Natural killer cell (primary cell): ENCODE measurements around the gene ZNF618. TPM values are rescaled to one million over a fixed set of nuclear protein-coding genes. Genes with fewer than 3 reads are reported as not detected.

Experiments used
- ATAC-seq, 3 donors: fragments of 150-1000 bp in 2 of 3; fragments of 200-7000 bp in 1 of 3; cut with Tn5 transposase; 1 replicate in 1 of 3; 2 replicates in 2 of 3; pipeline ENCODE4 v1.10.0; 2021; ENCODE audit warnings: mild to moderate bottlenecking in 2 of 3, moderate library complexity in 2 of 3
- DNase-seq, 2 donors: peaks; one replicate each; pipeline versions ENCODE4 v3.0.0 to v3.0.0-alpha.2; 2013 to 2021; ENCODE audit warnings: mixed read lengths in 1 of 2
- H3K27ac ChIP-seq: one replicate; pipeline ENCODE4 v1.5.1; 2013; ENCODE audit warnings: mild to moderate bottlenecking, low read length
- H3K27me3 ChIP-seq: one replicate; pipeline ENCODE4 v1.6.1; 2013; ENCODE audit warnings: low read length; ENCODE audit not compliant: control insufficient read depth, insufficient read depth
- H3K36me3 ChIP-seq: one replicate; pipeline ENCODE4 v1.6.1; 2013; ENCODE audit warnings: low read length; ENCODE audit not compliant: control insufficient read depth, insufficient read depth
- H3K4me1 ChIP-seq: one replicate; pipeline ENCODE4 v1.6.1; 2013; ENCODE audit warnings: low read length; ENCODE audit not compliant: control insufficient read depth, insufficient read depth
- H3K4me3 ChIP-seq: one replicate; pipeline ENCODE4 v1.5.1; 2013; ENCODE audit warnings: low read length
- H3K9me3 ChIP-seq: one replicate; pipeline ENCODE4 v1.6.1; 2013; ENCODE audit warnings: low read length; ENCODE audit not compliant: control insufficient read depth, insufficient read depth
- H3K27ac Mint-ChIP-seq, 2 donors: one replicate each; pipeline ENCODE4 v1.8.0; 2022; ENCODE audit warnings: mild to moderate bottlenecking in 2 of 2, mixed read lengths in 2 of 2, moderate library complexity in 1 of 2
- H3K27me3 Mint-ChIP-seq, 2 donors: one replicate each; pipeline ENCODE4 v1.8.0; 2022; ENCODE audit warnings: low read depth in 2 of 2, mixed read lengths in 2 of 2
- H3K36me3 Mint-ChIP-seq: one replicate; pipeline ENCODE4 v1.8.0; 2022; ENCODE audit warnings: mixed read lengths
- H3K4me1 Mint-ChIP-seq, 2 donors: one replicate each; pipeline ENCODE4 v1.8.0; 2022; ENCODE audit warnings: mixed read lengths in 2 of 2
- H3K4me3 Mint-ChIP-seq: one replicate; pipeline ENCODE4 v1.8.0; 2022; ENCODE audit warnings: mild to moderate bottlenecking, moderate library complexity, mixed read lengths
- H3K9me3 Mint-ChIP-seq, 2 donors: one replicate each; pipeline ENCODE4 v1.8.0; 2022; ENCODE audit warnings: mixed read lengths in 2 of 2
- WGBS: methylation state at CpG from one replicate; pipeline ENCODE4 v1.1.7; 2013; ENCODE audit warnings: missing lambda C conversion rate; ENCODE audit not compliant: insufficient coverage; 5-methylcytosine and 5-hydroxymethylcytosine counted together
- intact Hi-C: fragments of 100-400 bp; cut with micrococcal nuclease; formaldehyde crosslinking; loops from one replicate; pipeline ENCODE4 v1.14.2; 2022
- total RNA-seq, 4 donors: library from RNA; stranded (reverse); fragments of 120-200 nt in 1 of 4; gene quantifications; one replicate each; pipeline versions ENCODE4 v1.2.3 to v1.2.4, GENCODE V29; 2013 to 2022
- TF ChIP-seq, protein P1 (sequence below): fragments of 200-600 bp; IDR thresholded peaks from one replicate; pipeline ENCODE4 v1.8.0; 2022; ENCODE audit warnings: antibody characterized with exemption

The ZNF618 gene
- total RNA-seq, 3 donors from 2014 or later (not counting 1 experiment from before 2014, with no cell fraction given) = 9.2 to 10.7 (median 10.0) TPM

DNA sequence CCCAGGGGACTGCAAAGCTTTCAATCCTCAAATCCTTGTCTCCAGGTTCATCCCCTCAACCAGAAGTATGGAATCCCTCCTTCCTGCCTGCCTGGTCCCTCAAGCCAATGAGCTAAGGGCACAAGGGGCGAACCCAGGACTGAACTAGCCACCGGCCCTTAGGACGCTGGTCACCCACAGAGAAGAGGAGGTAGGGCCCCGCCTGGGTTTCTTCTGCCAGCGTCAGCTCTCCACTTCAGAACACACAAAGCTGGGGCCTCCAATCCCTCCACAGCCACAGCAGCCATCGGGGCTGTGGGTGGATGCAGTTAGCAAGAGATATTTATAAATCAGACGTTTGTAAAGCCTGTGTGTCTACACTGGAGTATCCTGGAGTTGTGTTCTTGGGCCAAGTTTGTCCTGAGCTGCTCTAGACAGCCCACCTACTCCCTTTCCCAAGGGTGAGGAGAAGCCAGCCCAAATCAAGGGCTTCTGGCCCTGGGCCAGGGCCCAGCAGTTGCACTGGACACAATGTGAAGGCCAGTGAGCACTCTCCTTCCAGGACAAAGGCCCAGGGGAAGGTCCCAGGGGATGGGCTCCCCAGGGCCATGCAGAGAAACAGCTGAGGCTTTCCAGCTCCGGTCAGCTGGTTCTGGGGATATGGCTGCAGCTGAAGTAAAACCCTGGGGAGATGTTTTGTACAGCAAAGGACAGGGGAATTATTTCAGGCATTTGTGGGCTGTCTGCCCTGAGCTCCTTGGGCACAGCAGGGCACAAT lies 183.1 kb downstream of the ZNF618 start:
- TF ChIP-seq, protein P1, sequence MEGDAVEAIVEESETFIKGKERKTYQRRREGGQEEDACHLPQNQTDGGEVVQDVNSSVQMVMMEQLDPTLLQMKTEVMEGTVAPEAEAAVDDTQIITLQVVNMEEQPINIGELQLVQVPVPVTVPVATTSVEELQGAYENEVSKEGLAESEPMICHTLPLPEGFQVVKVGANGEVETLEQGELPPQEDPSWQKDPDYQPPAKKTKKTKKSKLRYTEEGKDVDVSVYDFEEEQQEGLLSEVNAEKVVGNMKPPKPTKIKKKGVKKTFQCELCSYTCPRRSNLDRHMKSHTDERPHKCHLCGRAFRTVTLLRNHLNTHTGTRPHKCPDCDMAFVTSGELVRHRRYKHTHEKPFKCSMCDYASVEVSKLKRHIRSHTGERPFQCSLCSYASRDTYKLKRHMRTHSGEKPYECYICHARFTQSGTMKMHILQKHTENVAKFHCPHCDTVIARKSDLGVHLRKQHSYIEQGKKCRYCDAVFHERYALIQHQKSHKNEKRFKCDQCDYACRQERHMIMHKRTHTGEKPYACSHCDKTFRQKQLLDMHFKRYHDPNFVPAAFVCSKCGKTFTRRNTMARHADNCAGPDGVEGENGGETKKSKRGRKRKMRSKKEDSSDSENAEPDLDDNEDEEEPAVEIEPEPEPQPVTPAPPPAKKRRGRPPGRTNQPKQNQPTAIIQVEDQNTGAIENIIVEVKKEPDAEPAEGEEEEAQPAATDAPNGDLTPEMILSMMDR = no peak
- Histone ChIP-seq H3K27ac (no peak overlapping the region), H3K4me3 (no peak overlapping the region), H3K27me3 (no peaks in the 10 kb centered on the region), H3K4me1 (no peaks in the 10 kb centered on the region), H3K9me3 (no peaks in the 10 kb centered on the region), H3K36me3 (no peaks in the 10 kb centered on the region)
- no peaks in the 10 kb centered on the region for H3K9me3 Mint-ChIP-seq
- ATAC-seq (no peak), DNase-seq (no peak)
- H3K36me3 Mint-ChIP-seq = no peaks in the 10 kb centered on the region
- 82% methylated on average over 7 of the region's 8 CpGs for WGBS
- no peak overlapping the region for H3K27ac Mint-ChIP-seq
- peaks cover 15 to 24% of the 10 kb centered on the region in 2 donors for H3K27me3 Mint-ChIP-seq
- H3K4me1 Mint-ChIP-seq = peaks cover 0 to 5% of the 10 kb centered on the region in 2 donors
- H3K4me3 Mint-ChIP-seq = no peak overlapping the region
- intact Hi-C loops = no loop called here

DNA sequence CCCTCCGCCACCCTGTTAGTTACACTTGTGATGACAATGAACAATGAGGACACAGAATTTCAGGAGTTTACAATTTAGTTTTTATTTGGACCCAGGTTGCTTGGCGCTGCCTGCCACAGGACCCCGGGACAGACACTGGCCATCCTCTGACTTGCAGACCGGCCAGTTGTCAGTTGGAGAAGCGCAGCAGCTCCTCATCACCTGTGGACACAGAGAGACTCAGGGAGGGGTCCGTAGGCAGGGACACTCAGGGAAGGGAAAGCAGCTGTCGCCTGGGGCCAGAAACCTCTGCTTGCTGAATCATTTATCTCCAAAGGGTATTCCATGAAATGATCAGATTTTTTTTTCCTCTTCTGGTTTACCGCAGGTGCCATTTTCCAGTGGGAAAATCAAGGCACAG lies 184.0 kb downstream of the ZNF618 start:
- H3K27me3 ChIP-seq = no peaks in the 10 kb centered on the region
- Mint-ChIP-seq H3K4me3 (no peak overlapping the region), H3K27me3 (peaks cover 18 to 30% of the 10 kb centered on the region in 2 donors), H3K9me3 (no peaks in the 10 kb centered on the region), H3K4me1 (peaks cover 0 to 5% of the 10 kb centered on the region in 2 donors), H3K27ac (no peak overlapping the region), H3K36me3 (no peaks in the 10 kb centered on the region)
- no peak overlapping the region for H3K4me3 ChIP-seq
- intact Hi-C loops = no loop called here
- H3K36me3 ChIP-seq = no peaks in the 10 kb centered on the region
- ATAC-seq = no peak
- no peaks in the 10 kb centered on the region for H3K9me3 ChIP-seq
- TF ChIP-seq, protein P1 = no peak
- no peaks in the 10 kb centered on the region for H3K4me1 ChIP-seq
- DNase-seq = no peak
- 90% methylated on average over 8 of the region's 8 CpGs for WGBS
- H3K27ac ChIP-seq = no peak overlapping the region

DNA sequence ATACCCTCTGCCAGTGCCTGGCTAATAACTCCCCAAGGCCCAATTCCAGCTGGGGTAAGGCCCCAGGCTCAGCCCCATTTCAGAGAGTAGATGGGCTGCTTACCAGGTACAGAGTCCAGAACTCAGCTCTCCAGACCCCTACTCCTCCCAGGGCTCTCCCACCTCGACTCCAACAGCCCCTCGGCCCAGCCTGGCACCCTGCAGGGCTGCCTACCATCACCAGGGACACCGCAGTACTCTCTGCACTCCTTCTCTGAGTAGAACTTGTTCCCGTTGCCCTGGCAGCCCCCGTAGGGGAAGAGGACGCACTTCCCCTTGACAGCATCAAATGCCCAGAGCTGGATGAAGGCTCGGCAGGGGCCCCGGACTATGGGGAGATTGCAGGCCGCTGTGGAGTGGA lies 184.6 kb downstream of the ZNF618 start:
- peaks cover 0 to 5% of the 10 kb centered on the region in 2 donors for H3K4me1 Mint-ChIP-seq
- Histone ChIP-seq H3K4me1 (no peaks in the 10 kb centered on the region), H3K27me3 (no peaks in the 10 kb centered on the region), H3K27ac (no peak overlapping the region), H3K4me3 (no peak overlapping the region), H3K36me3 (no peaks in the 10 kb centered on the region), H3K9me3 (no peaks in the 10 kb centered on the region)
- H3K27ac Mint-ChIP-seq = no peak overlapping the region
- no peaks in the 10 kb centered on the region for H3K36me3 Mint-ChIP-seq
- no peaks in the 10 kb centered on the region for H3K9me3 Mint-ChIP-seq
- WGBS = 71% methylated on average over 9 of the region's 9 CpGs
- intact Hi-C loops = no loop called here
- DNase-seq (no peak), ATAC-seq (no peak)
- no peak overlapping the region for H3K4me3 Mint-ChIP-seq
- H3K27me3 Mint-ChIP-seq = peaks cover 18 to 34% of the 10 kb centered on the region in 2 donors
- TF ChIP-seq, protein P1 = no peak

DNA sequence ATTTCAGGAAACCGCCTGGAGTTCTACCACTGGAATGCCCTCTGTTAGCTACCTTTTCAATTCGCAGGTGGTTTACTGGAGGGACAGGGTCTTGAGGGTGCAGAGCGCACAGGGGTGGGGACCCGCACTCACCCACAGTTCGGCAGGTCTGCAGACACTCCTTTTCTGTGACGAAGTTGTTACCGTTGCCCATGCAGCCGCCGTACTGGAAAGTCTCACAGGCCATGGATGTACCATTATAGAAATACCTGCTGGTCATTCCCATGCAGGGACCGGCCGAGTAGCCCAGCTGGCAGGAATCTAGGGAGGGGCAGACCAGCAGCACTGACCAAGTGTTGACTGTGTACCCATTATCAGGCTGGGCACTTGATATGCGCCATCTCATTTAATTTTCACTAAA lies 185.2 kb downstream of the ZNF618 start:
- Mint-ChIP-seq H3K9me3 (no peaks in the 10 kb centered on the region), H3K27ac (no peak overlapping the region), H3K36me3 (no peaks in the 10 kb centered on the region), H3K4me3 (no peak overlapping the region), H3K27me3 (peaks cover 19 to 34% of the 10 kb centered on the region in 2 donors), H3K4me1 (peaks cover 0 to 5% of the 10 kb centered on the region in 2 donors)
- H3K9me3 ChIP-seq = no peaks in the 10 kb centered on the region
- WGBS = 97% methylated on average over 12 of the region's 12 CpGs
- no peak for ATAC-seq
- intact Hi-C loops = no loop called here
- no peak overlapping the region for H3K27ac ChIP-seq
- no peak overlapping the region for H3K4me3 ChIP-seq
- TF ChIP-seq, protein P1 = no peak
- no peaks in the 10 kb centered on the region for H3K36me3 ChIP-seq
- H3K4me1 ChIP-seq = no peaks in the 10 kb centered on the region
- no peak for DNase-seq
- H3K27me3 ChIP-seq = no peaks in the 10 kb centered on the region
